Activated T-helper 17 cell treated with anti-CD3 and anti-CD28 coated beads, Interleukin-2, amount 50 U/mL, for 72 hours (primary cell): ENCODE results near the gene TMTC2. TPM values are rescaled to one million over a fixed set of nuclear protein-coding genes. Genes with fewer than 3 reads are reported as not detected.

Source experiments
- ATAC-seq: fragments of 150-1000 bp; cut with Tn5 transposase; replicated peaks from 2 replicates; pipeline ENCODE4 v1.10.0; 2021; ENCODE audit warnings: mild to moderate bottlenecking, moderate library complexity
- H3K27ac Mint-ChIP-seq: one replicate; pipeline ENCODE4 v1.8.0; 2022; ENCODE audit warnings: mixed read lengths
- H3K27me3 Mint-ChIP-seq: one replicate; pipeline ENCODE4 v1.8.0; 2022; ENCODE audit warnings: mixed read lengths
- H3K36me3 Mint-ChIP-seq: one replicate; pipeline ENCODE4 v1.8.0; 2022; ENCODE audit warnings: low read depth, mild to moderate bottlenecking, mixed read lengths
- H3K4me1 Mint-ChIP-seq: one replicate; pipeline ENCODE4 v1.8.0; 2022; ENCODE audit warnings: mixed read lengths
- H3K4me3 Mint-ChIP-seq: one replicate; pipeline ENCODE4 v1.8.0; 2022; ENCODE audit warnings: mild to moderate bottlenecking, mixed read lengths
- H3K9me3 Mint-ChIP-seq: one replicate; pipeline ENCODE4 v1.8.0; 2022; ENCODE audit warnings: mixed read lengths
- total RNA-seq, 2 donors: library from RNA; stranded (reverse); gene quantifications; one replicate each; pipeline ENCODE4 v1.2.3, GENCODE V29; 2022

Gene TMTC2
- total RNA-seq, 2 donors from 2014 or later, result 5.8 to 11.2 TPM

DNA sequence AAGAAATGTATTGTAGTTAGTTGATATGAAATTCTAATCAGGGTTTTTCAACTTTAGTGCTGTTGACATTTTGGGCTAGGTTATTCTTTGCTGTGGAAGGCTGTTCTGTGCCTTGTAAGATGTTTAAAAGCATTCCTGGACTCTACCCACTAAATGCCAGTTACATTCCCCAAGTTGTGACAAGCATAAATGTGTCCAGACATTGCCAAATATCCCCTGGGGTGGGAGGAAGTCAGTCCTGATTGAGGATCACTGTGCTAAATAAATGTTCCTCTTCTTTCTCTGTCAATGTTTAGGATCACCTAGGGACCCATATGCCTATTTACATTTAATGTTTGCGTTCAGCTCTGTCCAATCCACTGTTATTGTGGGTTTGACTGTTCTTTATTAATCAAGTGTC is 268.3 kb downstream of the TMTC2 start:
- no peak for ATAC-seq
- Mint-ChIP-seq H3K9me3 (peaks cover 12% of the 10 kb centered on the region), H3K27me3 (no peaks in the 10 kb centered on the region), H3K4me3 (no peak overlapping the region), H3K27ac (no peak overlapping the region), H3K4me1 (peaks cover 10% of the 10 kb centered on the region), H3K36me3 (no peaks in the 10 kb centered on the region)

DNA sequence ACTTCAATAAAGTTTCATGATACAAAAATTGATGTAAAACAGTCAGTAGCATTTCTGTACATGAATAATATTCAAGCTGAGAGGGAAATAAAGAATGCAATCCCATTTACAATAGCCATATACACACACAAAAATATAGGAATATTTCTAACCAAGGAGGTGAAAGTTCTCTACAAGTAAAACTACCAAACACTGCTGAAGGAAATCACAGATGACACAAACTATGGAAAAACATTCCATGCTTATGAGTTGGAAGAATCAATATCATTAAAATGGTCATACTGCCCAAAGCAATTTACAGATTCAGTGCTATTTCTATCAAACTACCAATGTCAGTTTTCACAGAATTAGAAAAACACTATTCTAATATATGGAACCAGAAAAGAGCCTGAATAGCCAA is 272.3 kb downstream of the TMTC2 start:
- no peaks in the 10 kb centered on the region for H3K27me3 Mint-ChIP-seq
- H3K36me3 Mint-ChIP-seq, result no peaks in the 10 kb centered on the region
- peaks cover 14% of the 10 kb centered on the region for H3K4me1 Mint-ChIP-seq
- ATAC-seq, result no peak
- H3K9me3 Mint-ChIP-seq, result peaks cover 12% of the 10 kb centered on the region
- H3K27ac Mint-ChIP-seq, result no peak overlapping the region
- H3K4me3 Mint-ChIP-seq, result no peak overlapping the region

DNA sequence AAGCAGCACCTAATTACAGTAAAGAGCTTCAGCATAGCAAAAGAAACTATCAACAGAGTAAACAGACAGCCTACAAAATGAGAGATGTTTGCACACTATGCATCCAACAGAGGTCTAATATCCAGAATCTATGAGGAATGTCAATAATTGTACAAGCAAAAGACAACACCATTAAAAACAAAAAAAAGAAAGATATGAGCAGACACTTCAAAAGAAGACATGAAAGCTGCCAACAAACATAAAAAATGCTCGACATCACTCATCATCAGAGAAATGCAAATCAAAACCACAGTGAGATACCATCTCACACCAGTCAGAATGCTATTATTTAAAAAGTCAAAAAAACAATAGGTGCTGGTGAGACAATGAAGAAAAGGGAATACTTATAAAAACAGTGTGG is 273.1 kb downstream of the TMTC2 start:
- peaks cover 12% of the 10 kb centered on the region for H3K9me3 Mint-ChIP-seq

DNA sequence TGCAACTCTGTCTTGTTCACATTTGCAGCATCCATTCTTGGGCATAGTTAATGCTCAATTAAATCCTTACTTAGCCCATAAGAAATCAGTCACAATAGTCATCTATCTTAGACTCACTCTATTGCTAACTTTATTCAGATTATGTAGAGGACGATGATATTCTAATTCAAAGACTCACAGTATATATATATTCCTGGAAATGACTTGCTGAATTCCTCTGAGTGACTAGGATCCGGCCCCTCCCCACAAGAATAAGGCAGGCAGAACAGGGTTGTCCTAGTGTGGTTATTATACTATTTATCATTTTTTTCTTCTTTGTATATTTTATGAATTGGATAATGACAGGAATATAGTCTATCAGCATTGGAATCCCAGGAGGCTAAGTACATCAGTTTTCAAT is 275.1 kb downstream of the TMTC2 start:
- peaks cover 14% of the 10 kb centered on the region for H3K4me1 Mint-ChIP-seq
- H3K4me3 Mint-ChIP-seq, result no peak overlapping the region
- no peaks in the 10 kb centered on the region for H3K36me3 Mint-ChIP-seq
- ATAC-seq, result no peak
- H3K27me3 Mint-ChIP-seq, result no peaks in the 10 kb centered on the region
- no peak overlapping the region for H3K27ac Mint-ChIP-seq
- peaks cover 10% of the 10 kb centered on the region for H3K9me3 Mint-ChIP-seq

More for the DNA sequence above, 273.1 kb downstream of the TMTC2 start:
- H3K4me1 Mint-ChIP-seq, result peaks cover 14% of the 10 kb centered on the region
- H3K27ac Mint-ChIP-seq, result no peak overlapping the region
- H3K27me3 Mint-ChIP-seq, result no peaks in the 10 kb centered on the region
- H3K36me3 Mint-ChIP-seq, result no peaks in the 10 kb centered on the region
- no peak overlapping the region for H3K4me3 Mint-ChIP-seq
- ATAC-seq, result peak; percentile 69

DNA sequence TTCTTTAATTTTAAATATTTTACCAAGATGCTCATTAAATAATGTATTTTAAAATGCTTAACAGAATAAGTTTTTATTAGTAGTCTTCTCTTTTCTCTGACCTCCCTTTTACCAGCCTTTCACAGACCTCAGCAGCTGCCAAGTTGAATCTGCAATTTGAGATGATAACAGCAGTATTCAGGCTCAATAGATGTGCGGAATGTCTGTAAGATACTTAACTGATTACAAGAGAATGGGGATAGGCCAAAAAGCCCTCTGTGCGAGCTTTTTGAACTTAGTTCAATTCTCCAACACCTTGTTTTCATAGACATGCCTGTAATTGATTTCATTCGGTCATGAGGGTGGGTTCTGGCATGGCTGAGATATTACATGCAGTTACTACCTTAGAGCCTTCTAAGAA is 277.2 kb downstream of the TMTC2 start:
- ATAC-seq, result no peak
- Mint-ChIP-seq H3K4me1 (peaks cover 9% of the 10 kb centered on the region), H3K27ac (no peak overlapping the region), H3K4me3 (no peak overlapping the region), H3K9me3 (no peaks in the 10 kb centered on the region), H3K36me3 (peaks cover 5% of the 10 kb centered on the region), H3K27me3 (no peaks in the 10 kb centered on the region)

- Mint-ChIP-seq H3K9me3 (no peaks in the 10 kb centered on the region), H3K36me3 (peaks cover 5% of the 10 kb centered on the region), H3K27ac (no peak overlapping the region), H3K4me1 (peaks cover 9% of the 10 kb centered on the region), H3K4me3 (no peak overlapping the region), H3K27me3 (no peaks in the 10 kb centered on the region)
- ATAC-seq, result no peak
Measured at GRCh38 chr12:82964446-82964845, 277.7 kb downstream of the TMTC2 start.

- H3K4me3 Mint-ChIP-seq, result no peak overlapping the region
- no peaks in the 10 kb centered on the region for H3K9me3 Mint-ChIP-seq
- H3K36me3 Mint-ChIP-seq, result peaks cover 5% of the 10 kb centered on the region
- no peak for ATAC-seq
- H3K27me3 Mint-ChIP-seq, result no peaks in the 10 kb centered on the region
- no peaks in the 10 kb centered on the region for H3K4me1 Mint-ChIP-seq
- no peak overlapping the region for H3K27ac Mint-ChIP-seq
Measured at GRCh38 chr12:82966001-82966559, 279.4 kb downstream of the TMTC2 start.

- no peaks in the 10 kb centered on the region for H3K27me3 Mint-ChIP-seq
- H3K4me3 Mint-ChIP-seq, result no peak overlapping the region
- H3K9me3 Mint-ChIP-seq, result no peaks in the 10 kb centered on the region
- ATAC-seq, result no peak
- H3K4me1 Mint-ChIP-seq, result no peaks in the 10 kb centered on the region
- no peak overlapping the region for H3K27ac Mint-ChIP-seq
- peaks cover 5% of the 10 kb centered on the region for H3K36me3 Mint-ChIP-seq
Measured at GRCh38 chr12:82968631-82969367, 282.1 kb downstream of the TMTC2 start.

GRCh38 chr12:82970614-82971013 is 283.9 kb downstream of the TMTC2 start:
- Mint-ChIP-seq H3K27ac (no peak overlapping the region), H3K27me3 (no peaks in the 10 kb centered on the region), H3K36me3 (peaks cover 5% of the 10 kb centered on the region), H3K4me1 (no peaks in the 10 kb centered on the region), H3K9me3 (no peaks in the 10 kb centered on the region), H3K4me3 (no peak overlapping the region)
- no peak for ATAC-seq

DNA sequence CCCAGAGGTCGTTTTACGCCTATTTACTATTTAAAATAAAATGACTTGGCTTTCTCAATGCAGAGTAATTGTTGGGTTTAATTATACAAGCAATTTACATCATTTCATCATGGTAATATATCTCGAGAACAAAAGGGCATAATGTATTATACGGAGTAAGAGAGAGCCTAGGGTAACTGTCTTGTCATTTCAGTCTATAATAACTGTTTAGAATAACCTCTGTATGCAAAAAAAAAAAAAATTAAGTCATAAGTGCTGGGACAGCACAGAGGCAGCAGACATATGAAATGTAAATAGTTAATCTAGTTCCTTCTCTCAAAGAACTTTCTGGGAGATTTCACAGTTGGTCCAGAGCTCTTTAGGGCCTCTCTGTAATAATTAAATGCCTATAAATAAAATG is 284.9 kb downstream of the TMTC2 start:
- peaks cover 5% of the 10 kb centered on the region for H3K36me3 Mint-ChIP-seq
- H3K9me3 Mint-ChIP-seq, result no peaks in the 10 kb centered on the region
- no peak overlapping the region for H3K4me3 Mint-ChIP-seq
- H3K27me3 Mint-ChIP-seq, result no peaks in the 10 kb centered on the region
- H3K27ac Mint-ChIP-seq, result no peak overlapping the region
- H3K4me1 Mint-ChIP-seq, result no peaks in the 10 kb centered on the region
- ATAC-seq, result no peak

- Mint-ChIP-seq H3K4me3 (no peak overlapping the region), H3K36me3 (peaks cover 3% of the 10 kb centered on the region), H3K27me3 (no peaks in the 10 kb centered on the region), H3K4me1 (no peaks in the 10 kb centered on the region), H3K9me3 (no peaks in the 10 kb centered on the region), H3K27ac (no peak overlapping the region)
- ATAC-seq, result no peak
Measured at GRCh38 chr12:82972624-82973023, 285.9 kb downstream of the TMTC2 start.

DNA sequence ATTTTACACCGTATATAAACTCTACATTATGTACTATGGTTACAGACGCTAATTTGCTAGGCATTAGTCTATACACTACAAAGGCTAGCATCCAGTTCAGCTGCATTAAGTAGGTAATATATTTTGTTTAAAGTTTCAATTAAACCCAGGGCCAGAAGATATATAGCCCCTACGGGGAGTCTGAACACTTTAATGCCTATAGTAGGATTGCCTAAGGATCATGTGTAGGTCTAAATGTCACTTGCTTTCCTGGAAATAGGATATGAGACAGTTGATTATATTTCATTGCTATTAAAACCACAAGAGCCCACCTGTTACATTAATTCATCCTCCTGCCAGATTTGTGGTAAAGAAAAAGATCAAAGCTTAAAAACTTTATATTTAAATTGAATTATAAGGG is 286.9 kb downstream of the TMTC2 start:
- H3K4me1 Mint-ChIP-seq, result no peaks in the 10 kb centered on the region
- H3K4me3 Mint-ChIP-seq, result no peak overlapping the region
- no peak for ATAC-seq
- no peaks in the 10 kb centered on the region for H3K27me3 Mint-ChIP-seq
- no peak overlapping the region for H3K27ac Mint-ChIP-seq
- no peaks in the 10 kb centered on the region for H3K9me3 Mint-ChIP-seq
- no peaks in the 10 kb centered on the region for H3K36me3 Mint-ChIP-seq

- no peak overlapping the region for H3K4me3 Mint-ChIP-seq
- no peak for ATAC-seq
- no peaks in the 10 kb centered on the region for H3K4me1 Mint-ChIP-seq
- no peak overlapping the region for H3K27ac Mint-ChIP-seq
- H3K27me3 Mint-ChIP-seq, result no peaks in the 10 kb centered on the region
- no peaks in the 10 kb centered on the region for H3K36me3 Mint-ChIP-seq
- no peaks in the 10 kb centered on the region for H3K9me3 Mint-ChIP-seq
Measured at GRCh38 chr12:82981150-82981549, 294.4 kb downstream of the TMTC2 start.

DNA sequence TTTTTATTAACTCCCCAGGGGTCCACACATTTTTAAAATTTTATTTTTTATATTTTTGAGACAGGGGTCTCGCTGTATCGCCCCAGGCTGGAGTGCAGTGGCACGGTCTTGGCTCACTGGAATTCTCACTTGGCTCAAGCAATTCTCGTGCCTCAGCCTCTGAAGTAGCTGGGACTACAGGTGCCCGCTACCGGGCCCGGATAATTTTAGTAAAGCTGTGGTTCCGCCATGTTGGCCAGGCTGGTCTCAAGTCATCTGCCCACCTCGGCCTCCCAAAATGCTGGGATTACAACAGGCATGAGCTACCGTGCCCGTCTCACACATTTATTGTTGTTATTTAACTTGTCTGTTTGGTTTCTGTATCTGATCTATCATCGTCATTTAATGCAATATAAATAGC is 307.4 kb downstream of the TMTC2 start:
- H3K36me3 Mint-ChIP-seq, result no peaks in the 10 kb centered on the region
- no peak overlapping the region for H3K4me3 Mint-ChIP-seq
- H3K27me3 Mint-ChIP-seq, result no peaks in the 10 kb centered on the region
- no peaks in the 10 kb centered on the region for H3K9me3 Mint-ChIP-seq
- H3K27ac Mint-ChIP-seq, result no peak overlapping the region
- ATAC-seq, result no peak
- H3K4me1 Mint-ChIP-seq, result no peaks in the 10 kb centered on the region

DNA sequence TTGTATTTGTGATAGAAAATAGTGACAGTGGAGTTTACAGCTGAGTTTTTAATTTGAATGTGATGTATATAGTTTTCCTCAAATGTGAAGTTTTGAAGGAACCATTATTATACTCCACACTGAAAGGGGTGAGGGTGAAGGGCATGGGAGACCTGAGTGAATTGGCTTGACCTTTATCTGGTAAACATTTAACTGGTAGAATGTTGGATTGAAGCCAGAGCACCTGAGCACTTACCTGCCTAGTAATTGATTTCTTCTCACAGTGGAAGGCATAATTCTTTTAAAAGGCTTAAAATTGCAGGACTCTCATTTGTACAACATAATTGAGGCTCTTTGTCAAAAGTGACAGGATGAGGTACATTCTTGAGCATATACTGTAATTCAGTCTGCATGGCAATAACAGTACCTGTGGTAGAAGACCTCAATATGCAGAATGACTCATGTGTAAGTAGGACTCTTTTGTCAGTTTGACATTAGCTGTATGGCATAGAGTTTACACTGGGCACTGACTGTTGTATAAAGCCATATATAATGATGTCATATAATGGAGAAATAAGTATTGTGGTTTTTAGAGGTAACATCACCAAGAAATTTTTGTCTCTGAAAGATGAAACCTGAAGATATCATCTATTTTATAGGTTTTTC is 309.6 kb downstream of the TMTC2 start:
- Mint-ChIP-seq H3K27me3 (no peaks in the 10 kb centered on the region), H3K9me3 (no peaks in the 10 kb centered on the region), H3K4me3 (no peak overlapping the region), H3K4me1 (no peaks in the 10 kb centered on the region), H3K36me3 (no peaks in the 10 kb centered on the region), H3K27ac (no peak overlapping the region)
- peak; percentile 99 for ATAC-seq
